HepG2 (cell line): ENCODE measurements around the gene RPL4. TPM values are rescaled to one million over a fixed set of nuclear protein-coding genes. Genes with fewer than 3 reads are reported as not detected.

Experiments used
- AKAP8 ChIP-seq: sonication (generic); formaldehyde crosslinking; IDR thresholded peaks from 2 replicates; pipeline ENCODE4 v1.5.1; 2020; ENCODE audit warnings: mild to moderate bottlenecking, missing genetic modification reagents
- ASH2L ChIP-seq: fragments of 300-600, 200-600 bp; sonication (generic); IDR thresholded peaks from 2 replicates; pipeline ENCODE4 v1.7.0; 2017; ENCODE audit warnings: low read depth, mild to moderate bottlenecking, moderate library complexity, mixed read lengths, low read length; ENCODE audit not compliant: insufficient read length
- FOXK2 ChIP-seq: fragments of 450-650 bp; IDR thresholded peaks from 2 replicates; pipeline ENCODE4 v1.6.1; 2016
- HMGA1 ChIP-seq: sonication (generic); formaldehyde crosslinking; conservative IDR thresholded peaks from 2 replicates; pipeline ENCODE4 v1.4.0; 2020; ENCODE audit warnings: missing genetic modification reagents
- MATR3 ChIP-seq: sonication (generic); formaldehyde crosslinking; IDR thresholded peaks from 2 replicates; pipeline ENCODE4 v1.4.0; 2020; ENCODE audit warnings: missing genetic modification reagents
- RELA ChIP-seq: sonication (generic); formaldehyde crosslinking; IDR thresholded peaks from 2 replicates; pipeline ENCODE4 v1.4.0; 2020; ENCODE audit warnings: missing genetic modification reagents
- SCMH1 ChIP-seq: sonication (generic); formaldehyde crosslinking; IDR thresholded peaks from 2 replicates; pipeline ENCODE4 v1.9.0; 2021; ENCODE audit warnings: missing genetic modification reagents, mild to moderate bottlenecking, borderline replicate concordance
- SRSF4 ChIP-seq: fragments of 200-400 bp; formaldehyde crosslinking; IDR thresholded peaks from one replicate; pipeline ENCODE4 v1.6.1; 2018; ENCODE audit warnings: mild to moderate bottlenecking, low read depth, low read length, moderate library complexity; ENCODE audit not compliant: poor library complexity, severe bottlenecking
- ZBTB1 ChIP-seq: sonication (generic); formaldehyde crosslinking; IDR thresholded peaks from 2 replicates; pipeline ENCODE4 v1.4.0; 2020; ENCODE audit warnings: missing genetic modification reagents, borderline replicate concordance
- ZFP36L2 ChIP-seq: sonication (generic); formaldehyde crosslinking; IDR thresholded peaks from 2 replicates; pipeline ENCODE4 v1.4.0; 2020; ENCODE audit warnings: missing genetic modification reagents
- ZKSCAN8 ChIP-seq: IDR thresholded peaks from 2 replicates; pipeline ENCODE4 v1.6.1; 2016; ENCODE audit warnings: borderline replicate concordance, missing genetic modification reagents, missing compliant biosample characterization
- polyA plus RNA-seq, 8 experiments: library from polyadenylated mRNA; depleted of rRNA in 3 of 8; stranded (reverse) in 7 of 8; unstranded in 1 of 8; fragments of >200 nt; fragmentation: Illumina TruSeq in 4 of 8; extraction: Trizol in 4 of 8; gene quantifications; 2 replicates each; pipeline versions ENCODE4 v1.2.1 to v1.2.3, GENCODE V29; 2011 to 2016; ENCODE audit warnings: low read depth in 4 of 8, missing spikeins in 1 of 8, mixed read lengths in 1 of 8; ENCODE audit not compliant: insufficient read depth in 1 of 8
- total RNA-seq, 5 experiments: library from RNA; depleted of rRNA; stranded (reverse); fragments of >200 nt; fragmentation: Illumina TruSeq; extraction: Trizol; gene quantifications; 2 replicates each; pipeline ENCODE4 v1.2.3, GENCODE V29; 2016; ENCODE audit warnings: low read depth in 1 of 5
- TF ChIP-seq, protein P1 (sequence below): sonication (generic); formaldehyde crosslinking; IDR thresholded peaks from 2 replicates; pipeline ENCODE4 v1.4.0; 2020; ENCODE audit warnings: missing genetic modification reagents
- TF ChIP-seq, protein P2 (sequence below): sonication (generic); formaldehyde crosslinking; IDR thresholded peaks from 2 replicates; pipeline ENCODE4 v1.5.1; 2020; ENCODE audit warnings: mild to moderate bottlenecking, missing genetic modification reagents, moderate library complexity
- TF ChIP-seq, protein P3 (sequence below): sonication (generic); formaldehyde crosslinking; IDR thresholded peaks from 2 replicates; pipeline ENCODE4 v1.4.0; 2020; ENCODE audit warnings: missing genetic modification reagents
- TF ChIP-seq, protein P4 (sequence below): sonication (generic); formaldehyde crosslinking; IDR thresholded peaks from 2 replicates; pipeline ENCODE4 v1.8.1; 2023; ENCODE audit warnings: mild to moderate bottlenecking, missing genetic modification reagents
- TF ChIP-seq, protein P5 (sequence below): IDR thresholded peaks from 2 replicates; pipeline ENCODE4 v1.6.1; 2016; ENCODE audit warnings: missing genetic modification reagents, missing compliant biosample characterization
- TF ChIP-seq, protein P6 (sequence below): sonication (generic); formaldehyde crosslinking; IDR thresholded peaks from 2 replicates; pipeline ENCODE4 v1.4.0; 2020; ENCODE audit warnings: mild to moderate bottlenecking, missing genetic modification reagents

The RPL4 gene
- total and polyA plus RNA-seq, 2 of the 13 experiments (the other 11 are each of a cell fraction or from before 2014, with no cell fraction given) = 3,630 to 3,960 TPM

DNA sequence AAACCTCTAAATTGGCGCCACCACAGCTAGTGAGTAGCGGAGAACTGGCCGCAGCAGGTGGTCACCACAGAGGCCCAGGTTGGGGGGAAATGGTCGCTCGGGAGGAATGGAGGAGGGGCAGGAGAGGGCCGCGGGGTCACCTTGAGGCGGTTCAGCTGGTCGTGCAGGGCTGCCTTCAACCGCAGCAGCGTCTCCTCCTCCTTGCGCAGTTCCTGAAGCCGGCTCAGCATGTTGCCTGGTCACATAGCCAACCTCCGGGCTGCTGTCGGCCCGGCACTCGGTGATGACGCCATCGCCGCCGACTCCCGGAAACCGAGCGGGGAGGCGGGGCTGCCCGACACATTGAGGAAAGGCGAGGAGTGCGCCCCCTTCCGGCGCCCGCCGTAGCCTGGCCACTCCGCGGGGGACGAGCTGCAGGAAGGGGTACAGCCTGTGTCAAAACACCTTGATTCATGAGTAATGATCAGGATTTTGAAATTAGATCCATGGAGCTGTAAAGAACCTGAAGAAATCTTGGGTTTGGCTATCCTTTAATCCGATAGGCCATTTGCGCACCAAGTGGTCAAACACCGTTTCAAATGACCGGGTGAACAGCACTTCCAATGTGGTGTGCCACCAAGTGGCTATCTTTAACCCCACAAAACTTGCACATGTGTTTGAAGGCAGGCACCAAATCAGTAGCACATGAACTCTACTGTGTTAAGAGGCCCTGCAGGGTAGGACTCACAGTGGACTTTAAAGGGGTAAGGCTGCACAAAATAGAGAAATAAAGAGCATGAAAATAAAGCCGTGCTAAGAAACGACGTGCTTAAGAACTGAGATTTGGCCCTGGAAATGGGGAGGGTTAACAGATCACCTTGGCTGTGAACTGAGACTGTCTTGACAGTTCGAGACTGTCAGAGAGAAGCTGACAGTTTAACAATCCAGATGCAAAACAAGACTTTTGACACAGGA lies 6.9 kb downstream of the RPL4 start, which contains the start of gene SNAPC5 (continued):
- TF ChIP-seq, protein P1, sequence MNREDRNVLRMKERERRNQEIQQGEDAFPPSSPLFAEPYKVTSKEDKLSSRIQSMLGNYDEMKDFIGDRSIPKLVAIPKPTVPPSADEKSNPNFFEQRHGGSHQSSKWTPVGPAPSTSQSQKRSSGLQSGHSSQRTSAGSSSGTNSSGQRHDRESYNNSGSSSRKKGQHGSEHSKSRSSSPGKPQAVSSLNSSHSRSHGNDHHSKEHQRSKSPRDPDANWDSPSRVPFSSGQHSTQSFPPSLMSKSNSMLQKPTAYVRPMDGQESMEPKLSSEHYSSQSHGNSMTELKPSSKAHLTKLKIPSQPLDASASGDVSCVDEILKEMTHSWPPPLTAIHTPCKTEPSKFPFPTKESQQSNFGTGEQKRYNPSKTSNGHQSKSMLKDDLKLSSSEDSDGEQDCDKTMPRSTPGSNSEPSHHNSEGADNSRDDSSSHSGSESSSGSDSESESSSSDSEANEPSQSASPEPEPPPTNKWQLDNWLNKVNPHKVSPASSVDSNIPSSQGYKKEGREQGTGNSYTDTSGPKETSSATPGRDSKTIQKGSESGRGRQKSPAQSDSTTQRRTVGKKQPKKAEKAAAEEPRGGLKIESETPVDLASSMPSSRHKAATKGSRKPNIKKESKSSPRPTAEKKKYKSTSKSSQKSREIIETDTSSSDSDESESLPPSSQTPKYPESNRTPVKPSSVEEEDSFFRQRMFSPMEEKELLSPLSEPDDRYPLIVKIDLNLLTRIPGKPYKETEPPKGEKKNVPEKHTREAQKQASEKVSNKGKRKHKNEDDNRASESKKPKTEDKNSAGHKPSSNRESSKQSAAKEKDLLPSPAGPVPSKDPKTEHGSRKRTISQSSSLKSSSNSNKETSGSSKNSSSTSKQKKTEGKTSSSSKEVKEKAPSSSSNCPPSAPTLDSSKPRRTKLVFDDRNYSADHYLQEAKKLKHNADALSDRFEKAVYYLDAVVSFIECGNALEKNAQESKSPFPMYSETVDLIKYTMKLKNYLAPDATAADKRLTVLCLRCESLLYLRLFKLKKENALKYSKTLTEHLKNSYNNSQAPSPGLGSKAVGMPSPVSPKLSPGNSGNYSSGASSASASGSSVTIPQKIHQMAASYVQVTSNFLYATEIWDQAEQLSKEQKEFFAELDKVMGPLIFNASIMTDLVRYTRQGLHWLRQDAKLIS (CRISPR knock-in tag) = no peak
- TF ChIP-seq ZBTB1 (CRISPR knock-in tag) (no peak), ZKSCAN8 (CRISPR knock-in tag) (peak; percentile 66; the same call in 1 of the 2 replicates), ZFP36L2 (CRISPR knock-in tag) (no peak), HMGA1 (CRISPR knock-in tag) (no peak), RELA (CRISPR knock-in tag) (peak; percentile 42; the same call in 1 of the 2 replicates), FOXK2 (peak; percentile 45; the same call in 1 of the 2 replicates), ASH2L (peak; percentile 82), SCMH1 (no peak), MATR3 (CRISPR knock-in tag) (no peak), AKAP8 (CRISPR knock-in tag) (peak; percentile 94), SRSF4 (peak; percentile 29)
- TF ChIP-seq, protein P2, sequence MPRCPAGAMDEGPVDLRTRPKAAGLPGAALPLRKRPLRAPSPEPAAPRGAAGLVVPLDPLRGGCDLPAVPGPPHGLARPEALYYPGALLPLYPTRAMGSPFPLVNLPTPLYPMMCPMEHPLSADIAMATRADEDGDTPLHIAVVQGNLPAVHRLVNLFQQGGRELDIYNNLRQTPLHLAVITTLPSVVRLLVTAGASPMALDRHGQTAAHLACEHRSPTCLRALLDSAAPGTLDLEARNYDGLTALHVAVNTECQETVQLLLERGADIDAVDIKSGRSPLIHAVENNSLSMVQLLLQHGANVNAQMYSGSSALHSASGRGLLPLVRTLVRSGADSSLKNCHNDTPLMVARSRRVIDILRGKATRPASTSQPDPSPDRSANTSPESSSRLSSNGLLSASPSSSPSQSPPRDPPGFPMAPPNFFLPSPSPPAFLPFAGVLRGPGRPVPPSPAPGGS (CRISPR knock-in tag) = 0 out of 2 replicates have a peak, but pooled peaks have one; percentile 43
- TF ChIP-seq, protein P3, sequence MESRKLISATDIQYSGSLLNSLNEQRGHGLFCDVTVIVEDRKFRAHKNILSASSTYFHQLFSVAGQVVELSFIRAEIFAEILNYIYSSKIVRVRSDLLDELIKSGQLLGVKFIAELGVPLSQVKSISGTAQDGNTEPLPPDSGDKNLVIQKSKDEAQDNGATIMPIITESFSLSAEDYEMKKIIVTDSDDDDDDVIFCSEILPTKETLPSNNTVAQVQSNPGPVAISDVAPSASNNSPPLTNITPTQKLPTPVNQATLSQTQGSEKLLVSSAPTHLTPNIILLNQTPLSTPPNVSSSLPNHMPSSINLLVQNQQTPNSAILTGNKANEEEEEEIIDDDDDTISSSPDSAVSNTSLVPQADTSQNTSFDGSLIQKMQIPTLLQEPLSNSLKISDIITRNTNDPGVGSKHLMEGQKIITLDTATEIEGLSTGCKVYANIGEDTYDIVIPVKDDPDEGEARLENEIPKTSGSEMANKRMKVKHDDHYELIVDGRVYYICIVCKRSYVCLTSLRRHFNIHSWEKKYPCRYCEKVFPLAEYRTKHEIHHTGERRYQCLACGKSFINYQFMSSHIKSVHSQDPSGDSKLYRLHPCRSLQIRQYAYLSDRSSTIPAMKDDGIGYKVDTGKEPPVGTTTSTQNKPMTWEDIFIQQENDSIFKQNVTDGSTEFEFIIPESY (CRISPR knock-in tag) = peak; percentile 61
- TF ChIP-seq, protein P4, sequence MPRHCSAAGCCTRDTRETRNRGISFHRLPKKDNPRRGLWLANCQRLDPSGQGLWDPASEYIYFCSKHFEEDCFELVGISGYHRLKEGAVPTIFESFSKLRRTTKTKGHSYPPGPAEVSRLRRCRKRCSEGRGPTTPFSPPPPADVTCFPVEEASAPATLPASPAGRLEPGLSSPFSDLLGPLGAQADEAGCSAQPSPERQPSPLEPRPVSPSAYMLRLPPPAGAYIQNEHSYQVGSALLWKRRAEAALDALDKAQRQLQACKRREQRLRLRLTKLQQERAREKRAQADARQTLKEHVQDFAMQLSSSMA (CRISPR knock-in tag) = peak; percentile 76; the same call in 1 of the 2 replicates
- TF ChIP-seq, protein P5, sequence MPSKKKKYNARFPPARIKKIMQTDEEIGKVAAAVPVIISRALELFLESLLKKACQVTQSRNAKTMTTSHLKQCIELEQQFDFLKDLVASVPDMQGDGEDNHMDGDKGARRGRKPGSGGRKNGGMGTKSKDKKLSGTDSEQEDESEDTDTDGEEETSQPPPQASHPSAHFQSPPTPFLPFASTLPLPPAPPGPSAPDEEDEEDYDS (CRISPR knock-in tag) = peak; percentile 78
- TF ChIP-seq, protein P6, sequence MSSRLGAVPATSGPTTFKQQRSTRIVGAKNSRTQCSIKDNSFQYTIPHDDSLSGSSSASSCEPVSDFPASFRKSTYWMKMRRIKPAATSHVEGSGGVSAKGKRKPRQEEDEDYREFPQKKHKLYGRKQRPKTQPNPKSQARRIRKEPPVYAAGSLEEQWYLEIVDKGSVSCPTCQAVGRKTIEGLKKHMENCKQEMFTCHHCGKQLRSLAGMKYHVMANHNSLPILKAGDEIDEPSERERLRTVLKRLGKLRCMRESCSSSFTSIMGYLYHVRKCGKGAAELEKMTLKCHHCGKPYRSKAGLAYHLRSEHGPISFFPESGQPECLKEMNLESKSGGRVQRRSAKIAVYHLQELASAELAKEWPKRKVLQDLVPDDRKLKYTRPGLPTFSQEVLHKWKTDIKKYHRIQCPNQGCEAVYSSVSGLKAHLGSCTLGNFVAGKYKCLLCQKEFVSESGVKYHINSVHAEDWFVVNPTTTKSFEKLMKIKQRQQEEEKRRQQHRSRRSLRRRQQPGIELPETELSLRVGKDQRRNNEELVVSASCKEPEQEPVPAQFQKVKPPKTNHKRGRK (CRISPR knock-in tag) = 0 out of 2 replicates have a peak, but pooled peaks have one; percentile 28
